Hepatocyte (in vitro differentiated cells): ENCODE measurements around the gene NPY.

ENCODE experiments used
- EZH2 ChIP-seq: fragments of 200-600 bp; sonication (generic); IDR thresholded peaks from 2 replicates; pipeline ENCODE4 v1.6.1; 2016; ENCODE audit warnings: antibody characterized with exemption, mild to moderate bottlenecking, borderline replicate concordance
- EZH2phosphoT487 ChIP-seq: fragments of 200-600 bp; sonication (generic); IDR thresholded peaks from one replicate; pipeline ENCODE4 v1.6.1; 2018; ENCODE audit warnings: antibody characterized with exemption, mild to moderate bottlenecking, low read depth, moderate library complexity; ENCODE audit not compliant: unreplicated experiment, severe bottlenecking
- TF ChIP-seq, protein P1 (sequence below): fragments of 200-600 bp; sonication (generic); IDR thresholded peaks from 2 replicates; pipeline ENCODE4 v1.5.1; 2016; ENCODE audit warnings: antibody characterized with exemption, mild to moderate bottlenecking; ENCODE audit not compliant: poor library complexity

DNA sequence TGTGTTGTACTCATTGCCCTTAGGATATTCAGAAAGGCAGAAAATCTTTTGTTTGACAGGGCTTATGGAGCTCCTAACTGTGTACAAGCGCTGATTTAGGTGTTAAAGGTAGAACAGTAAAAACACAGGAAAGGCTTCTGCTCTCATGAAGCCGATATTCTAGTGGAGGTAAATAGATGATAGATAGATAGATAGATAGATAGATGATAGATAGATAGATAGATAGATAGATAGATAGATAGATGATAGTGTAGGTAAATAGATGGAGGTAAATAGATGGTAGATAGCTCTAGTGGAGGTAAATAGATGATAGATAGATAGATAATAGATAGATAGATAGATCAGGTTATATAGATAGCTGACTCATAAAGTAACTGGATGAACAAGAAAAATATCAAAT lies 39.4 kb upstream of the NPY start:
- TF ChIP-seq, protein P1, sequence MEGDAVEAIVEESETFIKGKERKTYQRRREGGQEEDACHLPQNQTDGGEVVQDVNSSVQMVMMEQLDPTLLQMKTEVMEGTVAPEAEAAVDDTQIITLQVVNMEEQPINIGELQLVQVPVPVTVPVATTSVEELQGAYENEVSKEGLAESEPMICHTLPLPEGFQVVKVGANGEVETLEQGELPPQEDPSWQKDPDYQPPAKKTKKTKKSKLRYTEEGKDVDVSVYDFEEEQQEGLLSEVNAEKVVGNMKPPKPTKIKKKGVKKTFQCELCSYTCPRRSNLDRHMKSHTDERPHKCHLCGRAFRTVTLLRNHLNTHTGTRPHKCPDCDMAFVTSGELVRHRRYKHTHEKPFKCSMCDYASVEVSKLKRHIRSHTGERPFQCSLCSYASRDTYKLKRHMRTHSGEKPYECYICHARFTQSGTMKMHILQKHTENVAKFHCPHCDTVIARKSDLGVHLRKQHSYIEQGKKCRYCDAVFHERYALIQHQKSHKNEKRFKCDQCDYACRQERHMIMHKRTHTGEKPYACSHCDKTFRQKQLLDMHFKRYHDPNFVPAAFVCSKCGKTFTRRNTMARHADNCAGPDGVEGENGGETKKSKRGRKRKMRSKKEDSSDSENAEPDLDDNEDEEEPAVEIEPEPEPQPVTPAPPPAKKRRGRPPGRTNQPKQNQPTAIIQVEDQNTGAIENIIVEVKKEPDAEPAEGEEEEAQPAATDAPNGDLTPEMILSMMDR: no peak
- no peak for TF ChIP-seq EZH2
- no peak for TF ChIP-seq EZH2phosphoT487
